Measurements from ENCODE around the gene PDE11A.
A peak's percentile ranks its signal among the peaks of the same experiment; 100 is the strongest.

Gene PDE11A

GRCh38 chr2:177916342-177916741, 156.2 kb downstream of the PDE11A start:
- no peak for DNase-seq

GRCh38 chr2:177914247-177914646, 158.3 kb downstream of the PDE11A start:
- no peak for DNase-seq

GRCh38 chr2:177909962-177910361, 162.6 kb downstream of the PDE11A start:
- DNase-seq = no peak

GRCh38 chr2:177908824-177909223, 163.8 kb downstream of the PDE11A start:
- no peak for DNase-seq

- no peak for DNase-seq
Measured at GRCh38 chr2:177908182-177908581, 164.4 kb downstream of the PDE11A start.

- peak; percentile 54 for DNase-seq
Measured at GRCh38 chr2:177906041-177906718, 166.4 kb downstream of the PDE11A start.

- no peak for DNase-seq
Measured at GRCh38 chr2:177905640-177906039, 166.9 kb downstream of the PDE11A start.

- no peak for DNase-seq
Measured at GRCh38 chr2:177902395-177903163, 170.0 kb downstream of the PDE11A start.

- DNase-seq = no peak
Measured at GRCh38 chr2:177900082-177900481, 172.5 kb downstream of the PDE11A start.

- no peak for DNase-seq
Measured at GRCh38 chr2:177897278-177897677, 175.3 kb downstream of the PDE11A start.

GRCh38 chr2:177896587-177896986, 176.0 kb downstream of the PDE11A start:
- DNase-seq = no peak

- no peak for DNase-seq
Measured at GRCh38 chr2:177894546-177894945, 178.0 kb downstream of the PDE11A start.

- no peak for DNase-seq
Measured at GRCh38 chr2:177893880-177894279, 178.7 kb downstream of the PDE11A start.

- DNase-seq = no peak
Measured at GRCh38 chr2:177891533-177891932, 181.0 kb downstream of the PDE11A start.

GRCh38 chr2:177889818-177890460, 182.6 kb downstream of the PDE11A start:
- DNase-seq = no peak

GRCh38 chr2:177888581-177888980, 184.0 kb downstream of the PDE11A start:
- no peak for DNase-seq

GRCh38 chr2:177887722-177888121, 184.9 kb downstream of the PDE11A start:
- DNase-seq = no peak

GRCh38 chr2:177886824-177887223, 185.8 kb downstream of the PDE11A start:
- DNase-seq = no peak

- DNase-seq = no peak
Measured at GRCh38 chr2:177885828-177886466, 186.6 kb downstream of the PDE11A start.

- DNase-seq = no peak
Measured at GRCh38 chr2:177883177-177883576, 189.4 kb downstream of the PDE11A start.

- no peak for DNase-seq
Measured at GRCh38 chr2:177882501-177882900, 190.1 kb downstream of the PDE11A start.

- DNase-seq = no peak
Measured at GRCh38 chr2:177881921-177882320, 190.7 kb downstream of the PDE11A start.

- DNase-seq = no peak
Measured at GRCh38 chr2:177881008-177881747, 191.4 kb downstream of the PDE11A start.
